ENCODE measurements around the gene ZNF273.

ZNF273 gene

GRCh38 chr7:64873517-64873916, 29.6 kb upstream of the ZNF273 start:
- TF ChIP-seq, protein P1, sequence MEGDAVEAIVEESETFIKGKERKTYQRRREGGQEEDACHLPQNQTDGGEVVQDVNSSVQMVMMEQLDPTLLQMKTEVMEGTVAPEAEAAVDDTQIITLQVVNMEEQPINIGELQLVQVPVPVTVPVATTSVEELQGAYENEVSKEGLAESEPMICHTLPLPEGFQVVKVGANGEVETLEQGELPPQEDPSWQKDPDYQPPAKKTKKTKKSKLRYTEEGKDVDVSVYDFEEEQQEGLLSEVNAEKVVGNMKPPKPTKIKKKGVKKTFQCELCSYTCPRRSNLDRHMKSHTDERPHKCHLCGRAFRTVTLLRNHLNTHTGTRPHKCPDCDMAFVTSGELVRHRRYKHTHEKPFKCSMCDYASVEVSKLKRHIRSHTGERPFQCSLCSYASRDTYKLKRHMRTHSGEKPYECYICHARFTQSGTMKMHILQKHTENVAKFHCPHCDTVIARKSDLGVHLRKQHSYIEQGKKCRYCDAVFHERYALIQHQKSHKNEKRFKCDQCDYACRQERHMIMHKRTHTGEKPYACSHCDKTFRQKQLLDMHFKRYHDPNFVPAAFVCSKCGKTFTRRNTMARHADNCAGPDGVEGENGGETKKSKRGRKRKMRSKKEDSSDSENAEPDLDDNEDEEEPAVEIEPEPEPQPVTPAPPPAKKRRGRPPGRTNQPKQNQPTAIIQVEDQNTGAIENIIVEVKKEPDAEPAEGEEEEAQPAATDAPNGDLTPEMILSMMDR (IDR thresholded peaks at IDR 0.05): no peak
- TF ChIP-seq ZFX (IDR thresholded peaks at IDR 0.05; ENCODE audit: borderline replicate concordance): no peak
- no peak overlapping the region for H3K27ac ChIP-seq

DNA sequence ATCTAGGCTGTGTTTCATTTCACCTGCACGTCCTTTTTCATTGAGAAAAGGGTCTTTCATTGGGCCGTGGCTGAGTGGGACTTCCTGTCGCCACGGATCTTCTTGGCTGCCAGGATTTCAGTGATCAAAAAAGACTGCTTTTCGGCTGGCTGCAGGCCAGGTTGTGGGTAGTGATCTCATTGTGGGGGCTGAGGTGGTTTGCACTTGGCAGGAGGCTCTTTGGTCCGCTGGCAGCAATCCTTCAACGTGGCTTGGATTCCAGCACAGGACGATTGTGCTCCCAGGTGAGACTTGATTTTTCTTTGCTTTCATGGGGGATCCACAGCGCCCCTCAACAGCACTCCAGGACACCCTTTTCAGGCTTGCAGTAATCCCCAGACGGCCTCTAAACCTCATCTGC, 29.0 kb upstream of the ZNF273 start:
- no peak for TF ChIP-seq ZFX (IDR thresholded peaks at IDR 0.05; ENCODE audit: borderline replicate concordance)
- TF ChIP-seq, protein P1 (IDR thresholded peaks at IDR 0.05): no peak
- no peak overlapping the region for H3K27ac ChIP-seq

DNA sequence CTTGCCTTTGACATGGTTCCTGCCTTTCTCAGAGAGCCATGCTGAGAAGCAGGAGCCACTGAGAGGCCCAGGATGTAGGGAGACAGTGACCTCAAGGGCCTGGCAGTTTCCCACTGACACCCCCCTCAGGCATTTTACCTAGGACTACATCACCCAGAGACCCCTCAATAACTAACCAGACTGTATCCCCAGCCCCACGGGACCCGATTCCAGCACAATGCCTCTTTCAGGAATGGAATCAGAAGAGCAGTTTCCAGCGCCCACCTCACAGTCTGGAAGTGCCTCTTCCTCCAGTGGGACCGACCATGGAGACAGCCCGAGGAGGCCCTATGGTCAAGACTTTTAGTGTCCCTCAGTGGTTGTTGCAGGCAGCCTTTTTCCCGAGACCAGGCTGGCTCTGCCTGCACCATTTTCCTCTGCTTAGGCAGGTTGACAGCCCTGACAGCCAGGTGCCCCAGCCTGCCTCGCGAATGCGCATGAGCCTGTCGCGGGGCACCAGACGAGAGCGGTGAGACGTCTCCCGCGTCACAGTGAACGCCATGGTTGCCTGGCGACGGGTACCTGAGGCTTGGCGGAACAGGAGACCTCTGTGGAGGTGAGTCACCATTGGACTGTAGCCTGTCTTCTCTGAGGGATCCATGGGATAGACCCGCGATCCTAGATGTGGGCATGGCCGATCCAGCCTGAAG, 28.4 kb upstream of the ZNF273 start:
- H3K27ac ChIP-seq: no peak overlapping the region
- TF ChIP-seq ZFX (IDR thresholded peaks at IDR 0.05; ENCODE audit: borderline replicate concordance): no peak
- TF ChIP-seq, protein P1 (IDR thresholded peaks at IDR 0.05): no peak

GRCh38 chr7:64875258-64875657, 27.8 kb upstream of the ZNF273 start:
- TF ChIP-seq, protein P1 (IDR thresholded peaks at IDR 0.05): no peak
- TF ChIP-seq ZFX (IDR thresholded peaks at IDR 0.05; ENCODE audit: borderline replicate concordance): no peak
- H3K27ac ChIP-seq: no peak overlapping the region

DNA sequence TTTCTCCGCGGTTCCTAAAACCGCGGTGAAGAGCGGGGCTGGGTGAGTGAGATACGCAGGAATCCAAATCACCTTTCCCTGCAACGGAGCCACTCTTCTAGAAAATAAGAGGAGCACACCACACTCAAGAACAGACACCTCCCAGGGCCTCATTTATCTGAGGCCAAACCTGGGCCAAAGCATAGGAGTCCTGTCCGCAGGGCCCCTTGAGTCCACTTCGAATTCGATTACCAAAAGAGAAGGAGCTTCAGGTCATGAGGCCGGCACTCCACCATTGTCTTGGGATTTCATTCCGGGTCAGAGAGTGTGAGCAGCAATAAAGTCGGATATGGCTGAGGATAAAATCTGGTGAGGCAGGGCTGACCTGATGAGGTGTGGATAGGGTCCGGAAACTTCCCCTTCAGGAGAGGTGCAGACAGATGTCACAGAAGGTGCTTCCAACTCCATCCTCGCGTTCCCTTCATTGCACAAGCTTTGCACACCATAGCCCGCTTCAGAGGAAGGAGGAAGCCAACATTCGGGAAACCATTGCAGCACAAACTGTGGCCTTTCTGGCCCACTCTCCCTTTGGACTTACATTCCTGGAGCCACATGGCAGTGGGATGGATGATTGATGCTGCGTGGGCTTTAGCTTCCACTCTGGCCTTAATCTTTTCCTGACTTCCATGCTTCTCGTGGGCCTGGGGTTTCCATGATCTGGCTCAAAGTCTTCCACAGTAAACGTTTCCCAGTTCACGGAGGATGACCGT, 27.2 kb upstream of the ZNF273 start:
- H3K27ac ChIP-seq: no peak overlapping the region
- TF ChIP-seq, protein P1 (IDR thresholded peaks at IDR 0.05): no peak
- TF ChIP-seq ZFX (IDR thresholded peaks at IDR 0.05; ENCODE audit: borderline replicate concordance): no peak

DNA sequence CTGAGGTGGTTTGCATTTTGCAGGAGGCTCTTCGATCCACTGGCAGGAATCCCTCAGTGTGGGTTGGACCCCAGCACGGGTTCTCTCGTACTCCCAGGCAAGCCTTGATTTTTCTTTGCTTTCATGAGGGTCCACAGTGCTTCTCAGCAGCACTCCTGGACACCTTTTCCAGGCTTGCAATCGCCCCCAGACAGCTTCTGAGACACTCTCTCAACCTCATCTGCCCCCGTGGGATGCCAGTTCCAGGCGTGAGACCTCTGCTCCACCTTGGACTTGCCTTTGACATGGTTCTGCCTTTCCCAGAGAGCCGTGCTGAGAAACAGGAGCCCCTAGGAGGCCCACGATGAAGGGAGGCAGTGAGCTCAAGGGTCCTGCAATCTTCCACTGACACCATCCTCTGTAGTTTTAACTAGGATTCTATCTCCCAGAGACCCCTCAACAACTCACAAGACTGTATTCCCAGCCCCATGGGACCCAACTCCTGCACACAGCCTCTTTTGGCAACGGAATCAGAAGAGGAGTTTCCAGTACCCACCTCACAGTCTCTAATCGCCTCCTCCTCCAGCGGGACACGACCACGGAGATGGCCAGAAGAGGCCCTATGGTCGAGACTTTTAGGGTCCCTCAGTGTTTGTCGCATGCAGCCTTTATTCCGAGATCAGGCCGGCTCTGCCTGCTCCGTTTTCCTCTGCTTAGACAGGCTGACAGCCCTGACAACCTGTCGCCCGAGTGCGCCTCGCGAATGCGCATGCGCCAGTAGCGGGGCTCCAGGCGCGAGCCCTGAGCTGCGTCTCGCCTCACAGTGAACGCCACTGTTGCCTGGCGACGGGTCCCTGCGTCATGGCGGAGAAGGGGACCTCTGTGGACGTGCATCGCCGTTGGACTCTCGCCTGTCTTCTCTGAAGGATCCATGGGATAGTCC, 26.0 kb upstream of the ZNF273 start:
- TF ChIP-seq ZFX (IDR thresholded peaks at IDR 0.05; ENCODE audit: borderline replicate concordance): no peak
- TF ChIP-seq, protein P1 (IDR thresholded peaks at IDR 0.05): no peak
- H3K27ac ChIP-seq: no peak overlapping the region

Data from 22Rv1 (cell line).